NCI-H2196 treated with DMSO at 0.1 percent for 48 hours (cell line): Measurements from ENCODE around the gene BSX.
A peak's percentile ranks its signal among the peaks of the same experiment; 100 is the strongest.

Source experiments
- DNase-seq: peaks from one replicate; lab custom pipeline; 2025; ENCODE audit not compliant: unreplicated experiment; lab: John Stamatoyannopoulos, UW

BSX gene

DNA sequence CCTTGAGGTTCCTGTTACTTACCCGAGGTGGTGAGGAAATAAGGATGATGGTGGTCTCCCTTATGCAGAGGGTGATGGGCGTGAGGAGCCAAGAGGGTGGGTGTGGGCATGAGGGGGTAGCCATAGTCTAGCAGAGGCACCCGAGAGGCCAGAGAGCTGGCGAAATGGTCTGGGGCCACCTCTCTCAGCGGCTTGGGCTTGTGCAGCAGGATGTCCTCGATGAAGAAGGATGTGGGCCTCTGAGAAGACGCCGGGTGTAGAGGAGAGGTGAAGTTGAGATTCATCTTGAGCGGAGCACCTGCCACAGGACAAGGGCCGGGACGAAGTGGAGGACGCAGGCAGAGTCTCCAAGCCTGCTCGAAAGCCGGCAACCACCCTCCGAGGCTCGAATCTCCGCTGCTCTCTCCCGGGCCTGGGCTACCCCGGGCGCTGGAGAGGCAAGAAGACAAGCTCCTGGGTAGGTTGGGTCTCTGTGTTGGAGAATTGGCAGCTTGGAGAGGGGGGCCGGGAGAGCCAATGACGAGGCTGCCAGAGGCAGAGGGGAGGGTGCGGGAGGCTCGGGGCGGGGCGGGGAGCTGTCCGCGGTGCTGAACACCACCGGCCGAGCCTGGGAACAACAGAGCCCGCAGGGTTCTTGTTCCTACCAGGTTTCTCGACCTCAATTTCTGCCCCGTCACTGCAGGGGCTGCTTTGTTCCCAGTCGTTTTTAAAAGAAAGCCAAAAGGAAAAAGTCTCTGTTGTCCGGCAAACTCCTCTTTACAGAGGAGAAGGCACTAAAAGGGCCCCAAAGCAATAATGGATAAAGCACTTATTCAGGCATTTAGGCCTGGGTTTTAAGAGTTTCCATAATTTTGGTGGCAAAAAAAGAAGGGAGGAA, at the start of gene BSX:
Gene BSX (minus strand): TSS at position 447 of the 877 bp plus-strand sequence. CDS start 163 bp downstream, at position 284.
- DNase-seq = peak; percentile 28

DNA sequence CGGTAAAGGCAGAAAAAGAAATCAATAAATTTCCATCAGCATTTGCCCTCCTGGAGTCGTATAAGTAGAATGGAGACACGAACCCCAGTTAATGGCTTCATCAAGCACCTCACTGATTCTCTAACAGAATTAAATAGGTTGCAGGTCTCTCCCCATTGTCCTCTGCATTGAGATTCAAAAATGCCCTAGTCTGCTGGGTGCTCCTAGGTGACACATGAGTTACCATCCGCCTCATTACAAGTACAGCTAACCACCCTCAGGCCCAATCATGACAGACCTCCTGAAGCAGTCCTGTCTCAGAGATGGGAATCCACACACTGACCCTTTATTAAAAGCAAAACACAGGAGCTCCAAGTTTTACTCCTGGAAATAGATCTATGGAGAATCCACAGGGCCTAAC, 48.9 kb upstream of the BSX start:
- no peak for DNase-seq

DNA sequence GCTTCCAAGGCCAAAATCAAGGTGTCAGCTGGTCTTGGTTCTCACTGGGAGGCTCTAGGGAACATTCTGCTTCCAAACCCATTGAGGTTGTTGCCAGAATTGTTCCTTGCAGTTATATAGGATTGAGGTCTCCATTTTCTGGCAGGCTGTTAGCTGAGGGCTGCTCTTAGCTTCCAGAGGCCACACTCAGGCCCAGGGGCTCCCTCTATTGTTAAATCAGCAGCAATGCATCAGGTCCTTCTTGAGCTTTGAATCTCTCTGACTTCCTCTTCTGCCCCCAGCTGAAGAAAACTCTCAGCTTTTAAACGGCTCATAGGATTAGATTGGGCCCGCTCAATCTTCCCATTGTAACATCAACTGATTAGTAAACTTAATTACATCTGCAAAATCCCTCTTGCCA, 39.3 kb upstream of the BSX start:
- peak; percentile 23 for DNase-seq

DNA sequence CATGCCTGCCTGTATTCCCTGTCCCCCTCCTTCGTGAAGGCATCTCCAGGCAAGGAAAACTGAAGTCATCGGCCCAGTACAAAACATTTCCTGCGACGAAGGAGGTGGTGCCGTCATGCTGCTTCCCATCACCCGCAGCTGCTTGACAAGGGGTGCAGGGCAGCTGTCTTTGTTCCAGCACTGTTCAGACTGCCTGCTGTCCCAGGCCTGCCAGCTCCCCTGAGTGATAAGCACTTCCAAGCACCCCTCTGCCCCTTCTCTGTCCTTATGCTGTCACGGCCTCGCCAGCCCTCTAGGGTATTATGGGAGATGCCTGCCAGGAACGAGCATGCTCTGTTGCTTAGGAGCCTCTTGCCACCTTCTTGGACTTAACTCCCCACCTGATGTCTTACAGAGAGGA, 37.1 kb upstream of the BSX start:
- no peak for DNase-seq

DNA sequence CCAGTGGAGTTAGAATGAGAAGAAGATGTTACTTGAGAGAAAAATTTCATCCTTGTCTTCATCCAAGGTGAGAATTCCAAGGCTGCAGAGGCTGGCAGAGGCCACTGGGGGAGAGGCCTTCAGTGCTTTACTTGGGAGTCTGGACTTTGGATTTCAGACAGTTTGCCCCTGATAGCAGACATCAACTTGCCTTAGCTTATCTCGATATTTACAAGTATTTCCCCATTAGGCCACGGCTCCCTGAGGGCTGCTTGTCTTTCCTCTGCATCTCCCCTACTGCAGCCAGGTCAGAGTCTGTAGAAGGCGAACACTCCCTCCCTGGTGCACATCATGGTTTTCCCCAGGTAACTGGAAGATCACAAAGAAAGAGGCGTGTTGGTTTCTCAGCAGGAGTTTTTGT, 29.9 kb upstream of the BSX start:
- DNase-seq = no peak

DNA sequence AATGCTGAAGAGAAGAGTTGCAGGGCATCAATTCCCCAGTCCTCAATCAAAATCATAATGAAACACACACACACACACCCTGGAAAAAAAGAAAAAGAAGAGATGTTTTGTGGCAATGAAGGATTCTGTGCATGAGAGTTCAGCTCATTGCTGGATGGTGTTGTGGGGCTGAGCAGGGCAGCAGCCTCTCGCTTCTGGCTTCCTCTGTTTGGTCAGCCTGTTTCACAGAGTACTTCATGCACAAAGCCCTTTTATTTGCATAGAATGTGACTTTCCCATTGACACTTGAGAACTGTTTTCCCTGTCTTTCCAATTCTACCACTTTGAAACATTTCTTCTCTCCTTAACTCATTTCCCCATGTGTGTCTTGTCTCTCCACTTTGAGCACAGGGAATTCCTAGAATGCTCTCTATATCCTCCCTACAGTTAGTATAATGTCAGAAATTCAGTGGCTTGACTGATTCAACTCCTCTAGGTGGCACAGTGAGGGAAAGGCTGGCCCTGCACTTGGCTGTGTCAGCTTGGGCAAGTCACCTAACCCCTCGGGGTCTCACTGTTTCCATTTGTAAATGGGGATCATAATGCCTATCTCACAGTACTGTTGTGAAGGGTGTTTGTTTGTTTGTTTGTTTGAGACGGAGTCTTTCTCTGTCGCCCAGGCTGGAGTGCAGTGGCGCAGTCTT, 25.4 kb upstream of the BSX start:
- no peak for DNase-seq

DNA sequence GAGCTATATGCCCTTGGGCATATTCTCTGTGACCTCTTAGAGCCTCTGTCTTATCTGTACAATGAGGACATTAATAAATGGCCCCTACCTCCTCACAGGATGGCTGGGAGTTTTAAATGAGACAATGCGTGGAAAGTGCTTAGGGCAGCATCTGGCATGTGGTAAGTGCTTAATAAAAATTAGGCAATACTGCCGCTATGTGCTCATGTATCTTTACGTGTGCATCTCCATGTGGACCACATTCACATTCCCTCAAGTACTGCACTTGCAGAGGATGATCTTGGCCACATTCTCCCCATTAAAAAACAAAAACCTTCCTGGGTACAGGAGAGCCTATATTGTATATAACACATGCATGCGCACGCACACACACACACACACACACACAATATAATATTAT, 19.1 kb upstream of the BSX start:
- no peak for DNase-seq

DNA sequence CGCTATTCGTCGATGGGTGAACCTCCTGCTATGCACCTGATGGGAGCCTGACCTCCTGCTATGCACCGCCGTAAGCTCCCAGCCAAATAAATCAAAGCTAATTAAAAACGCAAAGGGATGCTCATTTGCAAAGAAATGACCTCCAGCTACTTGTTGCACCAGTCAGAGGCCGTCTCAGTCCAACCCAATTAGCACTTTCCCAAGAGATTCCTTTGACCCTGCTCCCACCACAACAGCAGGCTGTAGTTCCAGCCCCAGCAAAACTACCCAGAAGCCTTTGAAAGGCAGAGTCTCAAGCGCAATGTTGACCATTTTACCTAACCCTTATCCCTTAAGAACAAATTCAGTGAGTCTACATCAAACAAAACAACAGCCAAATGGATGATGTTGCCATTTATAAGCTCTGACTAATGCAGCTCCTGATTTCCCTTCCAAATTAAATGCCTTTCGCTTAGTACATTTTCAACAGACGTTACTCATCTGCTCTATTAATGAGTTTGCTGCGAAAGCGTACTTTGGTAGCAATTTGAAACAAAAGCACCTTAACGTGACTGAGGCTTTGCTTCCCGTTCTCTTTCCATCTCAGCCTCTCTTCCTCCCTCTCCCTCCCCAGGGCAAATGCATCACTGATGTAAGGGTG, 17.2 kb upstream of the BSX start:
- no peak for DNase-seq

DNA sequence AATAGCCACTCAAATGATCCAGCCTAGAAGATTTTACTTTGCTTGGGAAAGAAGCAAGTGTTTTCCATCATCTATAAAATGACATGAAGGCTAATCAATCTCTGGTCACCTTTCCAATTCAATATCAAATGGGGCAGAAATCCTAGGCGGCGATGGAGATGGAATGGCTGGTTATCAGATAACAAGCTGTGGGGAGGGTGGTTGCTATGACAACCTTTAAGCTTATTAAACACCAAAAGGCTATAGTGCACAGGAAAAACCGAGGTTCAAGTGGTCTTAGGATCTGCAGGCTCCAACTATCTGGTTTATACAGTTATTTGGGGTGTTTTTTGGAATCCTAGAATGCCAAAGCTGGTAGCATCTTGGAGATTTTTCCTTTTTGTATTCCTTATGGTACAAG, 13.9 kb upstream of the BSX start:
- DNase-seq = no peak

DNA sequence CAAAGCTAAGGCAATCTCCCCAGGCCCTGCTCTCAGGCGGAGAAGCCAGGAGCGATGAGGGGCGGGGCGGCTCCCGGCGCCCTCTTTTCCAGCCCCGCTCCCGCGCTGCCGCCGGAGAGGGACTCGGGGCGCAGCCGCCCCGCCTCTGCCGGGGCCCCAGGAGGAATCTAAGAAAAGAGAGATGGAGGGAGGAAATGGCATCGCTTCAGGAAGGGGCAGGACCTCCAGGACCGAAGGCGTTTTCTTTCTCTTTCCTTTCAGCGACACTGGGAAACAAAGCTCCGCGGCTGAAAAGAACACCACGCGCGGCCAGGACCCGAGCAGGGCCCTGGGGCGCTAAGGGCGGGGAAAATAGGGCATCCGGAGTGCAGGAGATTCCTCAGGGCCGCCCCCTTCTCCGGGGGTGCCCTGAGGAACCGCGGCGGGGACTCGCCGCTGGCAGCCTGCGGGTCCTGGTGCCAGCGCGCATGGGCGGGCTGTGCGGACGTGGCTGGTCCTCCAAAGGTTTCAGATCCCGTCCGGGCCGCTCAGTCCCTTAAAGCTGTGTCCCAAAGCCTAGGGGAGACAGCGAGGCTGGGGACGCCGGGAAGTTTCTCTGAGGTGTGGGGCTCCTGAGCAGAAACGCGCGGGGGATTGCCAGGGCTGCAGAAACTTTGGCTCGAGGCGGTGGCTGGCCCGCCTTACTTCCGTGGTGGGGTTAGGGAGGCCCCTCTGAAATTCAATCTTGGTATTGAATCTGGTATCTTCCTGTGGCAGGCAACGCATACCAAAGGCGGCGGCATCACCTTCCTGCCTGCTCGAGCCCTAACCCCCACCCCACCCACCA, 2.8 kb upstream of the BSX start:
- peak; percentile 19 for DNase-seq

DNA sequence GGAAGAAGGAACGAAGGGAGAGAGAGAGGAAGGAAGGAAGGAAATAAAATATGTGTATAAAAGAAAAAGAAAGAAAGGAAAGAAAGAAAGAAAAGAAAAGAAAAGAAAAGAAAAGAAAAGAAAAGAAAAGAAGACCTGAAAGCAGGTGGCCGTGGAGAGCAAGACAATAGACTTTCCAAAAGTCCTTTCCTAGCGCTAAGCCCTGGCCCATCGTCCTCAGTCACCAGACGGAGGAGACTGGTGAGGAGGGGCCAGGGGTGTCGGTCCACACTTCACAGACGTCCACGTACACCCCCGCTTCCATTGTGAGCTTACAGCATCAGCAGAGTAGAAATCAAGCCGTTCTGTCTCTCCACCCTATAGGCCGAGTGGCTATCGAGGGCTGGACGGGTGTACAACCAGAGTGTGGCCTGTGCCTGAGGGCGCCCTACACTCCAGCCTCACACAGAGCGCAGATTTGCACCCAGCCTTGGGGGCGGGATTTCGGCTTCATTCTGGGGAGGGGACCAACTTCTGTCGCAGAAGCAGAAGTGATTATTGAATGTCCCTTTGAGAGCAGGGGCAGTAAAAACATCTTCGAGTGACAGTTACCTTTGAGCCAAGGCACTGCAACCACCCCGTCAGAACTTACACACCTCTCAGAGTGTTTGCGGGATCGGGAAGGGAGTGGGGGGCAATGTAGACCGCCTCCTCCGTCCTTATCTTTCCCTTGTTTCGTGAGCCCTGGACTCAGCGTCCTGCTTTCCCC, 2.0 kb upstream of the BSX start:
- peak; percentile 56 for DNase-seq

DNA sequence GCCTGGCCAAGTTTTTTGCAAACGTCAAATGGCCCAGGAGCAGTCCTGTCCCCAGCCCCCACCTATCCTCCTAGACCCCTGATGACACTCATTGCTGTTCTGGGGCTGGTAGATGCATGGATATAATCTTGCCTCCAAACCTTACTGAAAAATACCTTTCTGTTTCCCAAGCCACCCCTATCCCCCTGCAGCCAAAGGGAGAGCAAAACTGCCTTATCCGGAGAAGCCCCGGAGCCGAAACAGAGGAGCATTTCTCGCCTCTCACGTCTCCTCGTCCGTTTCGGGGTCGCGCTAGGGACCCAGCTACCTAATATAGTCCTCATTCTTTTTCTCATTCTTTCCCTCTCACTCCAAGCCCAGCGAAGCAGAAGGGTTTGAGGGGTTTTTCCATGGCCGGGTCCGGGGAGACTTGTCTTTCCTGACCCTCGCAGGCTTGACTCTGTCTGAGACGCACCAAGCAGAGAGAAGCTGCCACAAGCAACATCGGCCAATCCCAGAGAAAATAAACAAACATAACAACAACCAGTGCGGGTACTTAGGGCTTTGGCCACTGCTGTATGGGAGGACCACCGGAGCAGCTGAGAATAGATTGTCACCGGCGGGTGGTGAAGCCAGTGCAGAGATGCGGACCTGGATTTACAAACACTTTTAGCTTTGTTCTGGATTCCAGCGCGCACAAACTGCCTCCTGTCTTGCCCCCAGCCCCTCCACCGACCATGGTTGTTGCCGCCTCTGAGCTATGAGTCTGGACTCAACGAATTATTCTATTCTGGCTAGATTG, 1.6 kb downstream of the BSX start:
- DNase-seq = no peak

DNA sequence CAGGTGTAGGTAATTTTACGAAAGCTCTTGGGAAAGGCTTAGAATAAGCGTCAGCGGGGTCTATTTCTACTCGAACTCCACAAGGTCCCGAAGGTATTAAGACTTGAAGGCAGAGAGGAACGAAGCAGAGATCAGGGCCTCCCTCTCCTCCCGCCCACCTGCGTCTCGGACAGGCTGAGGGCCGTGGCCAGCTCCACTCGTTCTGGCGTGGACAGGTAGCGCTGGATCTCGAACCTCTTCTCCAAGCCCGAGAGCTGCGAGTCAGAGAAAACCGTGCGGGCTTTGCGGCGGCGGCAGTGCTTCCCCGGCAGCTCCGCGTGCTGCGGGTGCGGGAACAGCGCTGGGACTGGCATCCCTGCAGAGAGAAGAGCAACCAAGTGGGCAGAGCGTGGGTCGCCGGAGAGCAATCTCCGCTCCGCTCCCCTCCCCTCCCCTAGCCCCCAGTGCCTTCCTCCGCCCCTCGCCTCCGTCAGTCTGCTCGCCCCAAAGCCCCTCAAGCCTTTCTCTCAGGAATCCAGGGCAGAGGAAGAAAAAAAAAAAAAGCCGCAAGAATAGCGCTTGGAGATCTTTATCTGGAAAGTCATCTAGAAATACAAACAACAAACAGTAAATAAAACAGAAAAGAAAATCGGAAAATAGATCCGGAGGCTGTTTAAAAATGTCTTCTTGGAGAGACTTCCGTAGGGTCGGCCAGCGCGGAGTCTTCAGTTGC, 2.4 kb downstream of the BSX start:
- DNase-seq = no peak

DNA sequence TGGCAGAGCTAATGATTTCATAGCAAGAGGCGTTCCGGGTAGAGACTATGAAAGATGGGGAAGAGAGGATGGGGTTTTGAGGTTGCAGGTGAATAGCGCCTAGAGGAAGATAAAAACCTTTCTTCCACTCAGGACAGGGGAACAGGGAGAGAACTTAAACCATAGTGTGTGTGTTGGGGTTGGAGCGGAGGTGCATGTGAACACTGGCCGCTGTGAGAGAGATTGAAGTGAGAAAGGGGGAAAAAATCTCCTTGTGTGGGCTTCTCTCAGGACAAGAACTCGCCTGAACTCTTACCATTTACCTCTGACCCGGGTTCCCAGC, 3.4 kb downstream of the BSX start:
- no peak for DNase-seq

DNA sequence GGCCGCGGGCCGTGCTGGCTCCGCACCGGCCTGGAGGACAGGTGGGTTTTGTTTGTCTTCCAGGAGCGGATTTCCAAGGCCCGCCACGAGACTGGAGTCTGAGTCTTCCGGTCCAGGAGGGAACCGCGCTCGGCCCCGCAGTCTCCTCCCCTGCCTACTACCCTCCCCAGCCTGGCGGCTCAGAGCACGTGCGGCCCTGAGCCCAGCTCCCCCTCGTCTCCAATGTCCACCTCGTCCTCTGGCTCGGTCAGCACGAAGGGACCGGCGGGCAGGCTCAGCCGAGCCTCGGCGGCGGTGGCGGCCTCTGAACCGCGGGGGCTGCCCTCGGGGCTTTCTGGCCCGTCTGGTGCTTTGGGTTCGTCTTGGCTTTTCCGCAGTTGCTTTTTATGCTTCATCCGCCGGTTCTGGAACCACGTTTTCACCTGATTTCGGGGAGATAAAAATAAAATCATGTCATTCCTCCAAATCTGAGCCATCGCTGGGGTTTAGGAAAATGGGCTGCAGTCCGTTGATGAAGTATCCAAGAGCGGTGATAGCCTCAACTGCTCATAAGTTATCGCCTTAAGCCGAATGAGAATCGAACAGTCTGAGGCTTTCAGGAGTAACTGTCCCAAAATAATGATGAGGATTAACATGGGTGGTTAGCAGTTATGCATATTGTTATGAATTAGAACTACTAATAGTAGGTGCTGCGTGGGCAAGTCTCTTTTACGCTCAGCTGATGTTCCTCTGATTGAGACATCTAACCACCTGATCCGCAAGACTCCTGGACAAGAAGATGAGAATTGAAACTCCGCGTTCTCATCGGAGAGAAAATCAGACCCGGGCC, 4.0 kb downstream of the BSX start:
- DNase-seq = no peak

DNA sequence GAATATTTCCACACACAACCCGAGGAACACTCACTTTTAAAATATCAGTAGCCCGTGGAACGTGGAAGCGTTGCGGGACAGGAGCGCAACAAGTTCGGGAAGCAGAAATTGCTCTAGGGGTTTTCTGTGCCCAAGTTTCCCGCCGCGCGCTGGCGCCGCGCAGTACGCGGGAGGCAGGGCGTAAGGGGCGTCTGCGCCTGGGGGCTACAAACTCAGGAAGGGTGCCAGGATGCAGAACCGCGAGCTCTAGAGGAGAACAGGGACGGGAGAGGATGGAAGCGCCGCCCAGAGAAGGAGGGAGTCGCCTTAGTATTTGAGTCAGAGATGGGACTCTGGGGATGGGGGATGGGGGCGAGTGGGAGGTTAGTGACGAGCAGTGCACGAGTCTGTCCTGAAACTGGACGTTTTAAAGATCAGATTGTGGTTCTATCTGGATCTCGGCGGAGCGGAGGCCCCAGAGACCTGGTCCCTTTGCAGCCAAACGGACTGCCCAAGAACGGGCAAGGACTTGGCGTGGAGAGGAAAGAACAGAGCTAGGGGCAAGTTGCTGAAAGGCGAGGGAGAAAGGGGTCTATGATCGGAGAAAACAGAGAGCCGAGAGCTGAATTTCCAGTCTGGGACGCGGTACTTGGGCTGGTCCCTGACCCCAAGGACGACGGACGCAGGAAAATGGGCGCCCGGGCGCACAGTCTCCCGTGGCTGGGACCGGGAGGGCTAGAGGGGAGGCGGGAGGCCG, 4.7 kb downstream of the BSX start:
- no peak for DNase-seq

DNA sequence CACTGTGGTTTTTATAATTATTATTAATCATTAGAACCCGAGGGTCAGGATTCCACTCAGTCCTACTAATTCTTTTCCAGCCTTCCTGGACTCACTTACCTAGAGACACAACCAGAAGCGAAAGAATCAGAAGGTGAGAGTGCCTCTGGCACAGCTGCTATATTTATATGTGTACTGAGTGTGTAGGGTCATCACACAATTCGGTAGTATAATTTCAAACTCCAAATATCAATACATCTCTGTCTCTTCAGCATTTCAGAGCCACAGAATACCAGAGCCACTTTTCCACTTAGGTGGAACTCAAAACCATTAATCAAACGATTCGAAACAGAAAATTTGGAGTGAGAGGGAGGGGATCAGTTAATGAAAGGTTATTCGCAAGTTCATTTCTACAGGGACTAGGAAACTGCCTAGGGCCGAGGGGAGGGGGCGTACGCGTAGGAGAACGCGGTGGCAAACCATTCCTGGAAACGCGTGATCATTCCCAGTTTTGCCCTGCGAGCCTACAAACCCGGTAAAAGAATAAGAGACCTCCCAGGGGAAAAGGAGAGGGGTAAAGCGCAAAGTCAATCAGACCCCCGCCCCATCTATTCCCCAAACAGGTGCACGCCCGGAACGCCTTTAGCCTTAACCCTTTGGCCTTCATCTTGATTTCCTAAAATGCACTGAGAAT, 5.4 kb downstream of the BSX start:
- no peak for DNase-seq
